ENCODE data around the gene GPC6. TPM values are rescaled to one million over a fixed set of nuclear protein-coding genes. Genes with fewer than 3 reads are reported as not detected.
"Not testable (repeated sequence)": the region's sequence is repeated elsewhere in the genome, so short reads cannot be mapped to it uniquely, and the experiment has no call there.

The GPC6 gene
- total RNA-seq, 2 donors from 2014 or later = not detected

DNA sequence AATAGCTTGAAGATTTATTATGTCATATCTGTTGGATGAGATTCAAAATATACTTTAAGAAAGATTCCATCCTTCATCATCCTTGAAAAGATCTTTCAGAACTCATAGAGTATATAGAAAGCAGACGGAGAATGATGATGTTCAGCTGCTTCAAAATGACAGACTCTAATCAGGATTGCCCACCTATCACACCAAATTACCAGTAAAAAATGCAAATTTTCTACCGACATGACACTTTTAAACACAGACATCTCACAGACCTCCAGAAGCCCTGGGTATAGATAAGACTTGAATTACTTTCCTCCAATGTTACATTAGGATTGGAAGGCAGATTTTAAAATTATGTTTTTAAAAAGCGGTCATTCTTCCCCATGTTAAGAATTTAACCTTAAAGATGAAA lies 235.5 kb downstream of the GPC6 start:
- no peaks in the 10 kb centered on the region for H3K36me3 Mint-ChIP-seq (ENCODE audit: low read depth)
- H3K27ac Mint-ChIP-seq = no peak overlapping the region
- no peak overlapping the region for H3K4me3 Mint-ChIP-seq
- no peaks in the 10 kb centered on the region for H3K27me3 Mint-ChIP-seq
- peaks cover 6% of the 10 kb centered on the region for H3K9me3 Mint-ChIP-seq
- no peaks in the 10 kb centered on the region for H3K4me1 Mint-ChIP-seq
- ATAC-seq (replicated peaks) = no peak

DNA sequence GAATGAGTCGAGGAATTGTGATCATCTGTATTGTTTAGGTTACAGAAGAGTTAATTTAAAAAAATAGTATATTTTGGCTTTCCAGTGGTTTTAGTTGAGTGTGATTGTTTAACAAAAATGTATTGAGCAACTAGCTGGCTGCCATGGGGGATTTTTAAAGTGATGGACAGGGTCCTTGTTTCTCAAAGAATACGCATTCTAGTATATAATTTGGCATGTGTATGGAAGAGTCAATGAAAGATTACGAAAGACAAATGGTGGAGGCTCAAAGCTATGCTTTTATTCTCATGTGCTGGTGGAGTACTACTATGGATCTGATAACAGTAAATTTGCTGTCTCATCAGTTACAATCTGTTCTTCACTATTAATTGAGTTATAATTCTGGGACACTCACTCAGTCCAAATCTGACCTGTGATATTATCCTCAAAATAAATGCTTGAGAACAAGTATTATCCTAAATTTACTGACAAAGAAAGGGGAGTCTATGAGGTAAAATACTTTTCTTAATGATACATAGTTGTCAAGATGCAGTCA lies 240.0 kb downstream of the GPC6 start:
- no peaks in the 10 kb centered on the region for H3K36me3 Mint-ChIP-seq (ENCODE audit: low read depth)
- peaks cover 6% of the 10 kb centered on the region for H3K9me3 Mint-ChIP-seq
- H3K27me3 Mint-ChIP-seq = no peaks in the 10 kb centered on the region
- no peak overlapping the region for H3K4me3 Mint-ChIP-seq
- H3K4me1 Mint-ChIP-seq = no peaks in the 10 kb centered on the region
- H3K27ac Mint-ChIP-seq = no peak overlapping the region
- no peak for ATAC-seq (replicated peaks)

DNA sequence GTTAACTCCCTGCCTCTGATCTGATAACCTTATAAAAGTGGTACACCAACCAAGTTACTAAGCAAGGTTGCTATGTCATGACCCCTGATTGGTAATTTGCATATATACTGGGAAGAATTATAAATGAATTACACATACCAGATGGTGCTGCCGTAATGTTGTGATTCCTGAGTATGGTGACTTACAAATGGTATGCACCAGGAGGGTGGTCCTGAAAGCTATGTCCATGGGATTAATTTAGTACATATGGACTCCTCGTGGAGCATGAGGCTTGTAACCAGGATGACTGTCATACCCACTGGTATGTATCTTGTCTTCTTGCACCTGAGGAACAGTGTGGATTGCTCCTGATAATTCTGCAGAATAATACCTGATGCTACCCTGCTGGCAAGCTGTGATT lies 240.6 kb downstream of the GPC6 start:
- no peak for ATAC-seq (replicated peaks)
- no peaks in the 10 kb centered on the region for H3K36me3 Mint-ChIP-seq (ENCODE audit: low read depth)
- no peak overlapping the region for H3K27ac Mint-ChIP-seq
- no peak overlapping the region for H3K4me3 Mint-ChIP-seq
- no peaks in the 10 kb centered on the region for H3K27me3 Mint-ChIP-seq
- no peaks in the 10 kb centered on the region for H3K4me1 Mint-ChIP-seq
- peaks cover 9% of the 10 kb centered on the region for H3K9me3 Mint-ChIP-seq

DNA sequence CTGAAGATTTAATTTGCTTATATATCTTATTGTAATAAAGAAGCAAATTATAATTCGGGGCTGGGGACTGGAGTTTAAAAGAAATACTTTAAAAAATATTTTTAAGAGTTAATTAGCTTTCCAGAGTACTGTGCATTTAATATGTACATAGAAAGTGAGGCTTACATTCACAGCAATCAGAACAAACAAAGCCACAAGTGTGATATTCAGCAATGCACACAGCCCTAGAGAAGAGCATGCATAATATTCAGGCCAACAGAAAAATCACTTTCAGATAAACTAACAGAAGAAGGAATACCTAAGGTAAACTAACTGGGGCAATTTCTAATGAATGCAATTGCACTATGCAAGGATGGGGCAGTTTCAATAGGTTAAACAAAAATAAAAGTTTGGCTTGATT lies 241.8 kb downstream of the GPC6 start:
- Mint-ChIP-seq H3K4me3 (no peak overlapping the region), H3K27me3 (no peaks in the 10 kb centered on the region), H3K27ac (no peak overlapping the region), H3K9me3 (peaks cover 9% of the 10 kb centered on the region), H3K4me1 (no peaks in the 10 kb centered on the region), H3K36me3 (ENCODE audit: low read depth) (no peaks in the 10 kb centered on the region)
- no peak for ATAC-seq (replicated peaks)

DNA sequence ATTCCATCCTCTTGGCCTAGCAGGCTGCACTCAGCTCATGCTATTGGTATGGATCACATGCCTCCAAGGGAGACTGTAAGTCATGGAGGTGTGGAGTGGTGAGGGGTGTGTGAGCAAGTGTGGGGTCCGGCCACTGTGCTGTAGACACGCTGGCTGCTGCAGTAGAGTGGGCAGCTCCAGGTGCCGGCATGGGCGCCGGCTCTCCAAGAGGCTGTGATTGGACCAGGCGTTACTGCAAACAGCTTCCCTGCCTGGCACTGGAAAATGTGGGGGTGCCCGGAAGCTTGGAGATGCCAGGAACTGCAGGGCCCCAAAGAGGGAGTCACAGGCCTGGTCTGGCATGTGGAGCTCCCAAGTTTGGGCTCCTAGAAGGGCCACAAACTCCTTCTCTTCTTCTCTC lies 245.7 kb downstream of the GPC6 start:
- Mint-ChIP-seq H3K4me1 (no peaks in the 10 kb centered on the region), H3K36me3 (ENCODE audit: low read depth) (no peaks in the 10 kb centered on the region), H3K27me3 (no peaks in the 10 kb centered on the region), H3K9me3 (peaks cover 7% of the 10 kb centered on the region), H3K4me3 (no peak overlapping the region), H3K27ac (no peak overlapping the region)
- ATAC-seq (replicated peaks) = no peak

DNA sequence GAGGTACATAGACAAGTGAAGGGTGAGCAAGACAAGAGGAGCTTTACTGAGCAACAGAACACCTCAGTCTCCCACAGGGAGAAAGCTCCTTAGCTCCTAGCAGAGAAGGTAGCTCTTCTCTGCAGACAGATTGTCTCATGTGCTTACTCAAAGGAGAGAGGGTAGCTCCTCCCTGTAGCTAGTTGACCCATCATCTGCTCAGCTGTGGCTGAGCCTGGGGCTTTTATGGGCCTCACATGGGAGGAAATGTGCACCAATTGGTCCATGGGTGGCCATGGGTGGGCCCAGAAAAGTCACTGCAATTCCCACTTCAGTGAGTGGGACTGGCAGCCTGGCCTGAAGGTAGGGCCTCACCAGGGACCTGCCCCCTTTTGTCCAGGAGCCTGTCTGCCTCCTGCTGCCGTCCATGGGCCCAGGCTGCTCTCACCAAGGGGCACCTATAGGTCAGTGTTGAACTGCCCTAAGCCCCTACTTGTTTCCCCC lies 246.2 kb downstream of the GPC6 start:
- no peak for ATAC-seq (replicated peaks)
- Mint-ChIP-seq H3K27ac (no peak overlapping the region), H3K9me3 (peaks cover 7% of the 10 kb centered on the region), H3K4me1 (no peaks in the 10 kb centered on the region), H3K4me3 (no peak overlapping the region), H3K27me3 (no peaks in the 10 kb centered on the region), H3K36me3 (ENCODE audit: low read depth) (no peaks in the 10 kb centered on the region)

DNA sequence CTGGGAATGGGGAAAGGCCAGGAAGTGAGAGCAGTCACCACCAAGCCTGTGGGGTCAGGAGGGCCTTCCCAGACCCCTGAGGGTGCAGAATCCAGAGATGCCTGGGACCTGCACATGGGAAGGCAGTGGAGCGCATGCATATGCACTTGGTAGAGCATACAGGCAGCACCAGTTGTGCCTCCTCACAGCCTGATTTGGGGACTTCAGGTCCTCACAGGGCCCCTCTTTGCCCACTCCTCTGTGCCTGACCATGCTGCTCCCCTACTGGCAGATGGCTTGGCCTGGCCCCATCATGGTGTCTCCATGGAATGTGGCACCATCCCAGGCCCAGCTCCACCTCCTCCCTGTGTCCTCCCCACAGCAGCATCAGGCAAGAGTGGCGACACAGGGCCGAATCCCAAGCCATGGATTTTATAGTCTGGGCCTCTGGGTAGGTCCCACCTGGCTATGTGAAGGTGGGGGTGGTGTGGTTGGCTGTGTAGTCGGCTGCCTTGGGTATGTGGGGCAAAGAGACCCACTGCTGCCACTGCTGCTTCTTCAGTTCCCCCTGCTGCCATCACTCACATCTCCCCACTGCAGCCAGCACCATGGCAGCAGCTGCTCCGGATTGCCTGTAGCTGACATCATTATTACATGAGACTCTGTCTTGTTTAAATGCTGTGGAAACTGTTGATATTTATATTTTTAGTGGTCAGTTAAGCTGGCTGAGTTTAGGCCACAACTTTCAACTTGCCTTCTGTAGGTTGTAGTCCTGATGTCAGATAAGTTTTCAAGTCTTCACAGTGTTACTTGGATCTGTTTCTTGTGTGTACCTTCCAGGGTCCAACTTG lies 247.0 kb downstream of the GPC6 start:
- no peak overlapping the region for H3K4me3 Mint-ChIP-seq
- no peaks in the 10 kb centered on the region for H3K36me3 Mint-ChIP-seq (ENCODE audit: low read depth)
- ATAC-seq (replicated peaks) = no peak
- H3K9me3 Mint-ChIP-seq = peaks cover 7% of the 10 kb centered on the region
- no peaks in the 10 kb centered on the region for H3K4me1 Mint-ChIP-seq
- H3K27me3 Mint-ChIP-seq = no peaks in the 10 kb centered on the region
- H3K27ac Mint-ChIP-seq = no peak overlapping the region

DNA sequence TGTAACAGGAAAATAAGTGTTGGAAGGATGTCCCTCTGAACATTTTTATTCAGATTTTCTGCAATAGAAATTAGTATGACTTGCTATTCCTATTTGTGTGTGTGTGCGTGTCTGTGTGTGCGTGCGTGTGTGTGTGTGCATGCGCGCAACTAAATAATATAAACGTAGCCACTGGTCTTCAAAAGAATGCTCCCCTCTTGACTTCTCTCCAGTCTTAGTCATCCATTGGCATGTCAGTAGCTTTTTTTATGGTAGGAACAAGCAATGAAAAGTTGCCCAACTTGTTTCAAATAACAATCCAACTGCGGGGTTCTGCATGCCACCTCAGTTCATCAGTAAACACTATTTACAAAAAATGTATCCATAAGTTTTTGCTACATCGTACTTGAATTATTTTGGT lies 249.6 kb downstream of the GPC6 start:
- Mint-ChIP-seq H3K27me3 (no peaks in the 10 kb centered on the region), H3K4me3 (no peak overlapping the region), H3K4me1 (no peaks in the 10 kb centered on the region), H3K27ac (no peak overlapping the region), H3K9me3 (peaks cover 7% of the 10 kb centered on the region), H3K36me3 (ENCODE audit: low read depth) (no peaks in the 10 kb centered on the region)
- ATAC-seq (replicated peaks) = no peak

DNA sequence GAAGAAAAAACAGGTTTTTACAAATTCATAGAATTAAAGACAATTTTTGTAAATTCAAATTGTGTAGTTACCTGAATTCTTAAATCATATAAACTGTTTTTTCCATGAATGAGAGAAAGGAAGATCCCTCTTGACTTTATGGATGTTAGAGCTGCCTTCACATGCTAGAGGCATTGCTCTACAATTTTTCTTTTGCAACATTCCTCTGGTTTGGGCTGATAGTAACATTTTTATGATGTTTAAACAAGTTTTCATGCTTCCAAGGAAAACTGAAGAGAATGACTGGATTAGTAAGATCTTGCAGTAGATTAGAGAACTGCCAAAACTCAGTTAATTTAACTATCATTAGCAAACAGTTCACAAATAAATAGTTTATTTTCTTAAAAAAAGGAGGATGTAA lies 250.6 kb downstream of the GPC6 start:
- Mint-ChIP-seq H3K4me1 (no peaks in the 10 kb centered on the region), H3K27me3 (no peaks in the 10 kb centered on the region), H3K27ac (no peak overlapping the region), H3K4me3 (no peak overlapping the region), H3K36me3 (ENCODE audit: low read depth) (no peaks in the 10 kb centered on the region), H3K9me3 (peaks cover 4% of the 10 kb centered on the region)
- no peak for ATAC-seq (replicated peaks)

DNA sequence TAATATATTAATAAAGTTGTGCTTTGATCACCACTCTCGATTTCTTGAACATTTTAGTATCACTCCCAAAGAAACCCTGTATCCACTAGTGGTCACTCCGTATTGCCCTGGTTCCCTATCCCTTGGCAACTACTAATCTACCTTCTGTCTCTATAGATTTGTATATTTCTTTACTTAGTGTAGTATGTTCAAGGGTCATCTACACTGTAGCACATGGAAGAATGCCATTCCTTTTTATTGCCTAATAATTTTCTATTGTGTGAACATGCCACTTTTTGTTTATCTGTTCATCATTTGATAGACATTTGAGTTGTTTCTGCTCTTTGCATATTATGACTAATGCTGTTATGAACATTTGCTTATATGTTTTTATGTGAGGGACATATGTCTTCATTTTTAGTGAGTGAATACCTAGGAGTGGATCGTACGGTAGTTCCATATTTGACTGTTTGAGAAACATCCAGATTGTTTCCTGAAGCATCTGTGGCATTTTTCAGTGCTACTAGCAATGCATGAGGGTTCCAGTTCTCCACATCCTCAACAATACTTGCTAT lies 254.0 kb downstream of the GPC6 start:
- Mint-ChIP-seq H3K27me3 (no peaks in the 10 kb centered on the region), H3K4me1 (no peaks in the 10 kb centered on the region), H3K36me3 (ENCODE audit: low read depth) (no peaks in the 10 kb centered on the region), H3K9me3 (no peaks in the 10 kb centered on the region), H3K4me3 (no peak overlapping the region), H3K27ac (no peak overlapping the region)
- no peak for ATAC-seq (replicated peaks)

DNA sequence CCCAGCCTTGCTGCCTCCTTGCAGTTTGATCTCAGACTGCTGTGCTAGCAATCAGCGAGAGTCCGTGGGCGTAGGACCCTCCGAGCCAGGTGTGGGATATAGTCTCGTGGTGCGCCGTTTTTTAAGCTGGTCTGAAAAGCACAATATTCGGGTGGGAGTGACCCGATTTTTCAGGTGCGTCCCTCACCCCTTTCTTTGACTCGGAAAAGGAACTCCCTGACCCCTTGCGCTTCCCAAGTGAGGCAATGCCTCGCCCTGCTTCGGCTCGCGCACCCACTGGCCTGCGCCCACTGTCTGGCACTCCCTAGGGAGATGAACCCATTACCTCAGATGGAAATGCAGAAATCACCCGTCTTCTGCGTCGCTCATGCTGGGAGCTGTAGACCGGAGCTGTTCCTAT lies 269.5 kb downstream of the GPC6 start:
- ATAC-seq (replicated peaks); H3K27me3 Mint-ChIP-seq; H3K9me3 Mint-ChIP-seq: not testable (repeated sequence)

DNA sequence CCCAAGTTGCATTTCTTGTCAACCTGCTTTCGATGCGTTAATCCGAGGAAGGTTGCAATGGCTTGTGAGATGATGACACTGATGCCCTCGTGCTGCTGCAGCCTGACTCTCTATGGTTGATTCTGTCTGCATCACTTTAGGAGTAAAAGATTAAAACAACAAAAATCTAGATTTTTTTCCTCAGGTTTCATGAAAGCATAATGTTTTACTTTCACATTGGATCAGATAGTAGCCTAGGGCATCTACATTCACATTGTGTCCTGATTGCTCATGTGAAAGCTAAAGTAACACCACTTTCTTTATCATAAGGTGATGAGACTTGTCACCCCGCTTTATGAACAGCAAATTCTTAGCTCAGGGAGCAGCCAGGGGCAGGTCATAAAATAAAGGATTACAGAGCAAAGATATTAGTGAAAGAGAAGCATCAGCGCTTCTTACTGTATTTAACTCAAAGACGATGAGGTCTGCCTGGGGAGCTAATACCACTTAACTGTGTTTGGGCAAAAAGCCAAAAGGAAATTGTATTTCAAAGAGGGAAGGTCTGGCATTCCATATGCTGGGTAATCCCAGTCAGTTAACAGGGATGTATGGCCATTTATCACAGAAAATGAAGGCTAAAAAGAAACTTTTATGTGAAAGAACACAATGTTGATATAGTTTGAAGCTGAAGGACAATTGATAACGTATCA lies 270.5 kb downstream of the GPC6 start:
- ATAC-seq (replicated peaks) = no peak
- Mint-ChIP-seq H3K36me3 (ENCODE audit: low read depth) (no peaks in the 10 kb centered on the region), H3K4me3 (no peak overlapping the region), H3K27me3 (peaks cover 4% of the 10 kb centered on the region), H3K9me3 (no peaks in the 10 kb centered on the region), H3K4me1 (no peaks in the 10 kb centered on the region), H3K27ac (no peak overlapping the region)

More for the DNA sequence above, 269.5 kb downstream of the GPC6 start:
- not testable (repeated sequence) for H3K4me1 Mint-ChIP-seq; H3K36me3 Mint-ChIP-seq (ENCODE audit: low read depth); H3K27ac Mint-ChIP-seq; H3K4me3 Mint-ChIP-seq

DNA sequence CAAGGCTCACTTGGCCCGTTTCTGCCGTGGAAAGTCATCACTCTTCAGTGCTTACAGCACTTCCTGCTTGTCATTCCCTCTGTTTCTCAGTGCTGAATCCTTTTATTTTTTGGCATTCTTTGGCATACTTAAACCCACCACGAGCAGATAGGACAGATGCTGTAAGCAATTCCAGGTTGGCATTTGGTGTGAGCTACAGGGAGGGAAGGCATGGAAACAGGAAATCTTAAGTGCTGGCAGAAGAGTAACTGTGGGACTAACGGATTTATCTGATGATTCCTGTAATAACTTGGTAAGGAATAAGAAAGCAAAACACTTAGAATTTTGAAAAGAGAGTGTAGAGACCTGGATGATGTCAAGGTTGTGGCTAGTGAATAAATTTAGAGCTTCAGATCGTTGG lies 273.4 kb downstream of the GPC6 start:
- no peak for ATAC-seq (replicated peaks)
- no peak overlapping the region for H3K4me3 Mint-ChIP-seq
- no peaks in the 10 kb centered on the region for H3K36me3 Mint-ChIP-seq (ENCODE audit: low read depth)
- no peak overlapping the region for H3K27ac Mint-ChIP-seq
- no peaks in the 10 kb centered on the region for H3K4me1 Mint-ChIP-seq
- H3K27me3 Mint-ChIP-seq = peaks cover 4% of the 10 kb centered on the region
- H3K9me3 Mint-ChIP-seq = no peaks in the 10 kb centered on the region

DNA sequence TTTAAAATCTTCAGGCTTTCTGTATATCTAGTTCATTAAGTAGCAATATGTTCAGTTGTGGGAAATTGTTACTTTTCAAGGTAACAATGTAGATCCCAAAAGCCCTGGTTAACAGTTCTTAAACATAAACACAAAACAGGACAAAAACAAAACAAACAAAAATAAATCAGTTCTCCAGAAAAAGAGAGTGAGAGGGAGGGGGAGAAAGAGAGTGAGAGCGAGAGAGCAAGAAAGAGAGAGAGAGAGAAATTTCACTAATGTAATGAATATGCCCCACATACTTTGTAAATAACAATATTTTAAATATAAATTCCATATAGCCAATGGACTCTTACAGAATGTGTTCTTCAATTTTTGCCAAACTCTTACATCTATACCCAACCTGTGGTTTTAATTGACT lies 275.5 kb downstream of the GPC6 start:
- no peak overlapping the region for H3K4me3 Mint-ChIP-seq
- H3K4me1 Mint-ChIP-seq = no peaks in the 10 kb centered on the region
- ATAC-seq (replicated peaks) = no peak
- no peak overlapping the region for H3K27ac Mint-ChIP-seq
- H3K27me3 Mint-ChIP-seq = peaks cover 4% of the 10 kb centered on the region
- H3K36me3 Mint-ChIP-seq (ENCODE audit: low read depth) = no peaks in the 10 kb centered on the region
- H3K9me3 Mint-ChIP-seq = no peaks in the 10 kb centered on the region

Measured in activated T-helper 17 cell treated with anti-CD3 and anti-CD28 coated beads, Interleukin-2, amount 50 U/mL, for 72 hours (primary cell).